BLaER1 treated with 17β-estradiol and CSF1 and Interleukin-3, amounts not matched to agents 10 nM and 100 nM (cell line): ENCODE results near the gene CPN1.
A peak's percentile ranks its signal among the peaks of the same experiment; 100 is the strongest.

Source experiments
- H3K27ac ChIP-seq, 11 experiments: shearing (Covaris generic); formaldehyde crosslinking; 2 replicates each; pipeline ENCODE4 v1.8.1; 2022
- H3K27me3 ChIP-seq, 11 experiments: shearing (Covaris generic); formaldehyde crosslinking; 2 replicates each; pipeline ENCODE4 v1.8.1; 2022
- H3K36me3 ChIP-seq, 11 experiments: shearing (Covaris generic); formaldehyde crosslinking; 2 replicates each; pipeline ENCODE4 v1.8.1; 2022
- H3K4me1 ChIP-seq, 10 experiments: shearing (Covaris generic); formaldehyde crosslinking; 2 replicates each; pipeline ENCODE4 v1.8.1; 2022
- H3K4me2 ChIP-seq, 11 experiments: shearing (Covaris generic); formaldehyde crosslinking; 2 replicates each; pipeline ENCODE4 v1.8.1; 2022
- H3K4me3 ChIP-seq, 10 experiments: shearing (Covaris generic); formaldehyde crosslinking; 2 replicates each; pipeline ENCODE4 v1.8.1; 2022
- H3K9ac ChIP-seq, 11 experiments: shearing (Covaris generic); formaldehyde crosslinking; 2 replicates each; pipeline ENCODE4 v1.8.1; 2022
- H3K9me3 ChIP-seq, 11 experiments: shearing (Covaris generic); formaldehyde crosslinking; replicated peaks in 1 of 11; 2 replicates each; pipeline ENCODE4 v1.8.1; 2022
- H4K20me1 ChIP-seq, 11 experiments: shearing (Covaris generic); formaldehyde crosslinking; 2 replicates each; pipeline ENCODE4 v1.8.1; 2022
- Cebpa-rat ChIP-seq, 11 experiments: shearing (Covaris generic); IDR thresholded peaks; 2 replicates each; pipeline ENCODE4 v1.8.1; 2022

The CPN1 gene

GRCh38 chr10:100057948-100058347, 23.7 kb downstream of the CPN1 start:
- Histone ChIP-seq H3K27ac (no peak overlapping the region), H3K4me1 (no peaks in the 10 kb centered on the region), H3K27me3 (no peaks in the 10 kb centered on the region), H3K9ac (no peak overlapping the region), H3K4me3 (no peak overlapping the region), H3K9me3 (peaks cover 6 to 18% (median 10%) of the 10 kb centered on the region in 11 experiments; a peak in 18 of 22 replicates), H4K20me1 (no peaks in the 10 kb centered on the region), H3K4me2 (no peak overlapping the region), H3K36me3 (no peaks in the 10 kb centered on the region)
- TF ChIP-seq Cebpa-rat (IDR thresholded peaks at IDR 0.05), result no peak

- Histone ChIP-seq H3K4me2 (no peak overlapping the region), H3K36me3 (no peaks in the 10 kb centered on the region), H4K20me1 (no peaks in the 10 kb centered on the region), H3K4me3 (no peak overlapping the region), H3K27ac (no peak overlapping the region), H3K4me1 (peaks cover 0 to 2% (median 0%) of the 10 kb centered on the region in 10 experiments; a peak in 4 of 20 replicates), H3K9ac (no peak overlapping the region), H3K9me3 (peaks cover 6 to 18% (median 10%) of the 10 kb centered on the region in 11 experiments; a peak in 18 of 22 replicates), H3K27me3 (no peaks in the 10 kb centered on the region)
- no peak for TF ChIP-seq Cebpa-rat (IDR thresholded peaks at IDR 0.05)
These were observed 27.8 kb downstream of the CPN1 start for GRCh38 chr10:100053686-100054460.

GRCh38 chr10:100046021-100046486, 35.6 kb downstream of the CPN1 start:
- no peaks in the 10 kb centered on the region for H3K27me3 ChIP-seq
- H4K20me1 ChIP-seq, result no peaks in the 10 kb centered on the region
- TF ChIP-seq Cebpa-rat (IDR thresholded peaks at IDR 0.05), result no peak
- H3K4me2 ChIP-seq, result no peak overlapping the region
- no peak overlapping the region for H3K27ac ChIP-seq
- H3K4me3 ChIP-seq, result no peak overlapping the region
- peaks cover 11 to 43% (median 23%) of the 10 kb centered on the region in 10 experiments for H3K4me1 ChIP-seq
- H3K9me3 ChIP-seq, result no peaks in the 10 kb centered on the region
- no peak overlapping the region for H3K9ac ChIP-seq
- no peaks in the 10 kb centered on the region for H3K36me3 ChIP-seq

- Histone ChIP-seq H3K4me1 (peaks cover 11 to 43% (median 23%) of the 10 kb centered on the region in 10 experiments), H3K27me3 (no peaks in the 10 kb centered on the region), H3K9me3 (no peaks in the 10 kb centered on the region), H3K27ac (no peak overlapping the region), H3K4me3 (no peak overlapping the region), H3K9ac (no peak overlapping the region), H3K4me2 (no peak overlapping the region), H3K36me3 (no peaks in the 10 kb centered on the region), H4K20me1 (no peaks in the 10 kb centered on the region)
- TF ChIP-seq Cebpa-rat (IDR thresholded peaks at IDR 0.05), result no peak
These were observed 36.1 kb downstream of the CPN1 start for GRCh38 chr10:100045592-100045991.

- TF ChIP-seq Cebpa-rat (IDR thresholded peaks at IDR 0.05), result no peak
- no peaks in the 10 kb centered on the region for H3K36me3 ChIP-seq
- H3K4me1 ChIP-seq, result peaks cover 14 to 41% (median 25%) of the 10 kb centered on the region in 10 experiments
- H3K4me3 ChIP-seq, result no peak overlapping the region
- H4K20me1 ChIP-seq, result no peaks in the 10 kb centered on the region
- peak overlapping the region; percentile 39 to 68 (median 56) for H3K4me2 ChIP-seq
- no peaks in the 10 kb centered on the region for H3K27me3 ChIP-seq
- peak overlapping the region in 6 of 11 experiments; percentile 3 to 51 (median 26); a peak in 7 of 22 replicates for H3K27ac ChIP-seq
- H3K9ac ChIP-seq, result no peak overlapping the region; a peak in 1 of 22 replicates
- H3K9me3 ChIP-seq, result no peaks in the 10 kb centered on the region
These were observed 37.9 kb downstream of the CPN1 start for GRCh38 chr10:100043796-100044195.

GRCh38 chr10:100043344-100043743, 38.3 kb downstream of the CPN1 start:
- Histone ChIP-seq H3K36me3 (no peaks in the 10 kb centered on the region), H3K9me3 (no peaks in the 10 kb centered on the region), H3K27ac (peak overlapping the region in 5 of 11 experiments; percentile 3 to 51 (median 23); a peak in 4 of 22 replicates), H3K9ac (no peak overlapping the region), H4K20me1 (no peaks in the 10 kb centered on the region), H3K27me3 (no peaks in the 10 kb centered on the region), H3K4me1 (peaks cover 18 to 41% (median 27%) of the 10 kb centered on the region in 10 experiments), H3K4me2 (peak overlapping the region; percentile 39 to 68 (median 56); a peak in 19 of 22 replicates), H3K4me3 (no peak overlapping the region)
- TF ChIP-seq Cebpa-rat (IDR thresholded peaks at IDR 0.05), result no peak

GRCh38 chr10:100041306-100042002, 40.2 kb downstream of the CPN1 start:
- Histone ChIP-seq H3K9ac (no peak overlapping the region), H3K27ac (no peak overlapping the region), H3K36me3 (no peaks in the 10 kb centered on the region), H3K27me3 (no peaks in the 10 kb centered on the region), H3K4me1 (peaks cover 23 to 43% (median 29%) of the 10 kb centered on the region in 10 experiments), H3K4me2 (no peak overlapping the region), H4K20me1 (no peaks in the 10 kb centered on the region), H3K9me3 (no peaks in the 10 kb centered on the region), H3K4me3 (no peak overlapping the region)
- TF ChIP-seq Cebpa-rat (IDR thresholded peaks at IDR 0.05), result no peak

- peaks cover 9 to 26% (median 14%) of the 10 kb centered on the region in 10 experiments for H3K4me1 ChIP-seq
- TF ChIP-seq Cebpa-rat (IDR thresholded peaks at IDR 0.05), result no peak
- H3K4me3 ChIP-seq, result no peak overlapping the region
- H4K20me1 ChIP-seq, result no peaks in the 10 kb centered on the region
- no peaks in the 10 kb centered on the region for H3K9me3 ChIP-seq
- H3K27me3 ChIP-seq, result no peaks in the 10 kb centered on the region
- H3K27ac ChIP-seq, result no peak overlapping the region
- H3K4me2 ChIP-seq, result peak overlapping the region in 10 of 11 experiments; percentile 1 to 67 (median 50); a peak in 18 of 22 replicates
- H3K9ac ChIP-seq, result no peak overlapping the region
- H3K36me3 ChIP-seq, result no peaks in the 10 kb centered on the region
These were observed 43.1 kb downstream of the CPN1 start for GRCh38 chr10:100038561-100039071.

- no peaks in the 10 kb centered on the region for H3K27me3 ChIP-seq
- H3K36me3 ChIP-seq, result no peaks in the 10 kb centered on the region
- H3K4me3 ChIP-seq, result no peak overlapping the region
- peaks cover 6 to 20% (median 13%) of the 10 kb centered on the region in 10 experiments; a peak in 19 of 20 replicates for H3K4me1 ChIP-seq
- peak overlapping the region in 9 of 11 experiments; percentile 27 to 67 (median 50); a peak in 17 of 22 replicates for H3K4me2 ChIP-seq
- H3K9me3 ChIP-seq, result peaks cover 0 to 3% (median 0%) of the 10 kb centered on the region in 11 experiments; a peak in 1 of 22 replicates
- no peak overlapping the region for H3K9ac ChIP-seq
- no peaks in the 10 kb centered on the region for H4K20me1 ChIP-seq
- TF ChIP-seq Cebpa-rat (IDR thresholded peaks at IDR 0.05), result no peak
- no peak overlapping the region for H3K27ac ChIP-seq
These were observed 43.8 kb downstream of the CPN1 start for GRCh38 chr10:100037758-100038315.
